ENCODE results near the gene CTIF. TPM values are rescaled to one million over a fixed set of nuclear protein-coding genes. Genes with fewer than 3 reads are reported as not detected.

The CTIF gene
- polyA plus RNA-seq, 3 donors: 0.38 to 8.7 (median 1.2) TPM

DNA sequence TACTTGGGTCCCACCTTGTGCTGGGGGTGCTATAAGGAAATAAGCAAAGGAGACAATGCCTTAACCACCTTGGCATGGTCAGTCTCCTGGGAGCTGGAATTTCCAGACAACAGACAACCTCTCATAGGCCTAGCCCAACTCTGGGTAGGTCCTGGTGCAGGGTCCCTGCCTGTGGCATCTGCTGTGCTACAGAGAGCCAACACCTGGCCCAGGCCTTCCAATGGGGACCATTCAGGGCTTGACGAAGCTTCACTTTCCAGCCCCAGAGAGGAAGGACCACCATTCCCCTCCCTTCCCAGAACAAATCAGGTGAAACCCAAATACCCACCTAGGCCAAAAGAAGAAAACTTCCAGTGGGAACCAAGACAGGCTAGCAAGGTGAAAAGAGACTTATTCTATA, 329.1 kb downstream of the CTIF start:
- Mint-ChIP-seq H3K9me3 (peaks cover 3 to 18% (median 10%) of the 10 kb centered on the region in 7 donors), H3K27ac (peak overlapping the region in 3 of 7 donors; percentile 7 to 66 (median 56)), H3K36me3 (peaks cover 3% of the 10 kb centered on the region in 2 donors), H3K4me1 (peaks cover 29% of the 10 kb centered on the region), H3K4me3 (no peak overlapping the region), H3K27me3 (ENCODE audit: low read depth in 3 of 3) (peaks cover 2 to 9% (median 6%) of the 10 kb centered on the region in 3 donors)
- intact Hi-C loops (cut with micrococcal nuclease): loop anchor here in 1 of 2 donors (5.0 kb wide), 1 partner anchor 36 kb away; no protein-coding TSS in a partner anchor
- no peak overlapping the region for H3K4me2 ChIP-seq (replicated peaks; ENCODE audit: extremely low read depth, low read length, poor library complexity, severe bottlenecking)
- H3K27ac ChIP-seq (ENCODE audit: low read depth in 1 of 2, low read length in 2 of 2): no peak overlapping the region
- no peak overlapping the region for H3K4me3 ChIP-seq (replicated peaks in 1 of 3; ENCODE audit: low read depth in 2 of 3, low read length in 3 of 3)
- no peak overlapping the region for H3K9ac ChIP-seq (ENCODE audit: insufficient read depth, low read length, poor library complexity, severe bottlenecking)
- TF ChIP-seq, protein P1, sequence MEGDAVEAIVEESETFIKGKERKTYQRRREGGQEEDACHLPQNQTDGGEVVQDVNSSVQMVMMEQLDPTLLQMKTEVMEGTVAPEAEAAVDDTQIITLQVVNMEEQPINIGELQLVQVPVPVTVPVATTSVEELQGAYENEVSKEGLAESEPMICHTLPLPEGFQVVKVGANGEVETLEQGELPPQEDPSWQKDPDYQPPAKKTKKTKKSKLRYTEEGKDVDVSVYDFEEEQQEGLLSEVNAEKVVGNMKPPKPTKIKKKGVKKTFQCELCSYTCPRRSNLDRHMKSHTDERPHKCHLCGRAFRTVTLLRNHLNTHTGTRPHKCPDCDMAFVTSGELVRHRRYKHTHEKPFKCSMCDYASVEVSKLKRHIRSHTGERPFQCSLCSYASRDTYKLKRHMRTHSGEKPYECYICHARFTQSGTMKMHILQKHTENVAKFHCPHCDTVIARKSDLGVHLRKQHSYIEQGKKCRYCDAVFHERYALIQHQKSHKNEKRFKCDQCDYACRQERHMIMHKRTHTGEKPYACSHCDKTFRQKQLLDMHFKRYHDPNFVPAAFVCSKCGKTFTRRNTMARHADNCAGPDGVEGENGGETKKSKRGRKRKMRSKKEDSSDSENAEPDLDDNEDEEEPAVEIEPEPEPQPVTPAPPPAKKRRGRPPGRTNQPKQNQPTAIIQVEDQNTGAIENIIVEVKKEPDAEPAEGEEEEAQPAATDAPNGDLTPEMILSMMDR (IDR thresholded peaks at IDR 0.05): no peak
- H3K79me2 ChIP-seq (ENCODE audit: insufficient read depth, low read length): no peaks in the 10 kb centered on the region
- 100% methylated on average over 1 of the region's 1 CpG for WGBS (ENCODE audit: insufficient coverage)
- peaks cover 10 to 17% of the 10 kb centered on the region in 2 donors for H3K4me1 ChIP-seq (ENCODE audit: control insufficient read depth in 1 of 2, insufficient read depth in 2 of 2, low read length in 2 of 2)
- H3K36me3 ChIP-seq (replicated peaks in 1 of 2; ENCODE audit: control insufficient read depth in 1 of 2, insufficient read depth in 2 of 2, low read length in 2 of 2): no peaks in the 10 kb centered on the region
- H3K9me3 ChIP-seq (replicated peaks in 1 of 2; ENCODE audit: control insufficient read depth in 1 of 2, insufficient read depth in 1 of 2, low read length in 2 of 2): peaks cover 6 to 7% of the 10 kb centered on the region in 2 donors
- no peak for DNase-seq
- H3K27me3 ChIP-seq (ENCODE audit: control insufficient read depth in 2 of 2, insufficient read depth in 2 of 2, low read length in 2 of 2): no peaks in the 10 kb centered on the region
- H4K20me1 ChIP-seq (ENCODE audit: insufficient read depth, low read length): no peaks in the 10 kb centered on the region
- no peak overlapping the region for H2AFZ ChIP-seq (ENCODE audit: insufficient read depth, low read depth, low read length, poor library complexity, severe bottlenecking)

DNA sequence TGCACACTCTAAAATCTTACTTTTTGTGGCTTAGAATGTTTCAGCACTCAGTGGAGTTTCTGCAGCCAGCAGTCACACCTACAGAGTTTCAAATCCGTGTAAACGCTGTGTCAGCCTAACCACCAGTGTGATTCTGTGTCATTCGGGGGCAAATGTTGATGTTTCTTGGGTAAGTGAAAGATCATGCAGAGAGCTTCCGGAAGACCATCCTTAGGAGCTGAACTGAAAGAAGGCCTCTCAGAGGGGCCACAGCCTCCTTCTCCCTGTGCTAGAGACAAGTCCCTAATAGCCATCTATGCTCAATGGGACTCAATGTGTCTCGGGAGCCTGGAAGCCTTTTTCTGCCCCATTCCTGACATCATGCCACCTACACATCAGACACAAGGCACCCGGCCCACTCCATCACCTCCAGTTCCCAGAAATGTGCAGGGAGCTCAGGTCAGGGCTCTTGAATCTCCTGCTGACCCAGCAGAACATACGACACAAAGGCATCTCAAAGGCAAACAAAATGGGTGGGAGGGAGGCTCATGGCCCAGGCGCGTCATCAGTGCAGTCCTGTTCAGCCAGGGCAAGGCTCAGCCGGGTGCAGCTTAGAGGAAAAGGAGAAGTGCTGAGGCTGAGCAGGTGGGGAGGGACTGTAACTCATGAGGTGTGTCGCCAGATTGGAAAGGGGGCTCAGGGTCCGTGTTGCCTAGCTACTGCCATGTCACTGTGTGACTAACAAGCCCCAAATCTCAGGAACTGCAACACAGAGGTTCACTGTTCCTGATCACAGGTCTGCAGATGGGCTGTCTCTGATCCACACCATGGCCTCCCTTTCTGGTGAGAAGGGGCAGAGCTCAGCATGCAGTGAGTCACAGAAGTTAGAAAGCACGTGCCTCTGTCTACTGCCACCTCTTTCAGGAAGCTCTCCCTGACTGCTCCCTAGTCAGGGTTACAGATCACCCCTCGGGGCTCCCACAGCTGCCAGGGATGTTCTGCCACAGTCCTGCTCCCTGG, 329.9 kb downstream of the CTIF start:
- Mint-ChIP-seq H3K9me3 (peaks cover 3 to 18% (median 10%) of the 10 kb centered on the region in 7 donors), H3K27ac (peak overlapping the region; percentile 1 to 83 (median 66)), H3K36me3 (peaks cover 0 to under 1% of the 10 kb centered on the region in 2 donors), H3K4me3 (no peak overlapping the region), H3K4me1 (peaks cover 27% of the 10 kb centered on the region), H3K27me3 (ENCODE audit: low read depth in 3 of 3) (peaks cover 3 to 9% (median 6%) of the 10 kb centered on the region in 3 donors)
- H3K27ac ChIP-seq (ENCODE audit: low read depth in 1 of 2, low read length in 2 of 2): peak overlapping the region in 1 of 2 donors; percentile 45
- H3K4me3 ChIP-seq (replicated peaks in 1 of 3; ENCODE audit: low read depth in 2 of 3, low read length in 3 of 3): no peak overlapping the region
- H3K79me2 ChIP-seq (ENCODE audit: insufficient read depth, low read length): no peaks in the 10 kb centered on the region
- H4K20me1 ChIP-seq (ENCODE audit: insufficient read depth, low read length): no peaks in the 10 kb centered on the region
- H3K9me3 ChIP-seq (replicated peaks in 1 of 2; ENCODE audit: control insufficient read depth in 1 of 2, insufficient read depth in 1 of 2, low read length in 2 of 2): peaks cover 6 to 7% of the 10 kb centered on the region in 2 donors
- TF ChIP-seq, protein P1 (IDR thresholded peaks at IDR 0.05): no peak
- H3K9ac ChIP-seq (ENCODE audit: insufficient read depth, low read length, poor library complexity, severe bottlenecking): peak overlapping the region; percentile 1
- no peak overlapping the region for H3K4me2 ChIP-seq (replicated peaks; ENCODE audit: extremely low read depth, low read length, poor library complexity, severe bottlenecking)
- intact Hi-C loops (cut with micrococcal nuclease): loop anchor here in 1 of 2 donors (5.0 kb wide), 1 partner anchor 36 kb away; no protein-coding TSS in a partner anchor
- peak; percentile 87 to 92 (median 87) for DNase-seq
- no peaks in the 10 kb centered on the region for H3K36me3 ChIP-seq (replicated peaks in 1 of 2; ENCODE audit: control insufficient read depth in 1 of 2, insufficient read depth in 2 of 2, low read length in 2 of 2)
- peak overlapping the region; percentile 37 for H2AFZ ChIP-seq (ENCODE audit: insufficient read depth, low read depth, low read length, poor library complexity, severe bottlenecking)
- H3K4me1 ChIP-seq (ENCODE audit: control insufficient read depth in 1 of 2, insufficient read depth in 2 of 2, low read length in 2 of 2): peaks cover 15 to 24% of the 10 kb centered on the region in 2 donors
- 34% methylated on average over 10 of the region's 14 CpGs for WGBS (ENCODE audit: insufficient coverage)
- H3K27me3 ChIP-seq (ENCODE audit: control insufficient read depth in 2 of 2, insufficient read depth in 2 of 2, low read length in 2 of 2): no peaks in the 10 kb centered on the region
